Keratinocyte (primary cell): Measurements from ENCODE around the gene PTPRN2. TPM values are rescaled to one million over a fixed set of nuclear protein-coding genes. Genes with fewer than 3 reads are reported as not detected.

ENCODE experiments used
- DNase-seq: peaks from one replicate; pipeline ENCODE4 v3.0.0-alpha.2; 2011; ENCODE audit warnings: low read depth, missing footprints, low spot score
- FAIRE-seq: peaks from 2 replicates; lab custom pipeline; 2011; peaks lifted over from hg19 to GRCh38; lab: Jason Lieb, UNC
- H2AFZ ChIP-seq: 2 replicates; pipeline ENCODE4 v1.6.0; 2012; ENCODE audit warnings: low read length, control low read depth, inconsistent platforms; ENCODE audit not compliant: control insufficient read depth
- H3K27ac ChIP-seq: 2 replicates; pipeline ENCODE4 v1.5.1; 2011; ENCODE audit warnings: low read length; ENCODE audit not compliant: control insufficient read depth, insufficient read depth
- H3K27me3 ChIP-seq: 3 replicates; pipeline ENCODE4 v1.6.0; 2011; ENCODE audit warnings: low read length; ENCODE audit not compliant: control insufficient read depth, insufficient read depth; ENCODE audit errors: extremely low read depth
- H3K36me3 ChIP-seq, 2 experiments: 2 replicates in 1 of 2; 3 replicates in 1 of 2; pipeline ENCODE4 v1.5.1; 2011; ENCODE audit warnings: low read length in 2 of 2, mild to moderate bottlenecking in 1 of 2; ENCODE audit not compliant: control insufficient read depth in 2 of 2, insufficient read depth in 2 of 2; ENCODE audit errors: extremely low read depth in 1 of 2
- H3K4me1 ChIP-seq: 3 replicates; pipeline ENCODE4 v1.5.1; 2011; ENCODE audit warnings: low read length; ENCODE audit not compliant: control insufficient read depth, insufficient read depth; ENCODE audit errors: extremely low read depth
- H3K4me2 ChIP-seq: 3 replicates; pipeline ENCODE4 v1.6.0; 2011; ENCODE audit warnings: low read depth, low read length; ENCODE audit not compliant: control insufficient read depth, insufficient read depth; ENCODE audit errors: extremely low read depth
- H3K4me3 ChIP-seq, 3 experiments: fragments of 200-600 bp in 1 of 3; sonication (generic) in 1 of 3; 2 replicates in 2 of 3; 3 replicates in 1 of 3; pipeline ENCODE4 v1.5.1; 2011 to 2016; ENCODE audit warnings: low read length in 3 of 3, mild to moderate bottlenecking in 3 of 3, control low read depth in 2 of 3, inconsistent platforms in 1 of 3, low read depth in 1 of 3, mixed read lengths in 1 of 3, mixed run types in 1 of 3, moderate library complexity in 1 of 3; ENCODE audit not compliant: control insufficient read depth in 2 of 3, insufficient read depth in 2 of 3; ENCODE audit errors: extremely low read depth in 1 of 3
- H3K79me2 ChIP-seq: 2 replicates; pipeline ENCODE4 v1.6.0; 2012; ENCODE audit warnings: low read length; ENCODE audit not compliant: control insufficient read depth, insufficient read depth
- H3K9ac ChIP-seq: 3 replicates; pipeline ENCODE4 v1.6.0; 2011; ENCODE audit warnings: low read length; ENCODE audit not compliant: control insufficient read depth, insufficient read depth; ENCODE audit errors: extremely low read depth
- H3K9me1 ChIP-seq: 3 replicates; pipeline ENCODE4 v1.6.0; 2011; ENCODE audit warnings: low read length; ENCODE audit not compliant: control insufficient read depth, insufficient read depth; ENCODE audit errors: extremely low read depth
- H3K9me3 ChIP-seq: 2 replicates; pipeline ENCODE4 v1.5.1; 2012; ENCODE audit warnings: low read depth, low read length; ENCODE audit not compliant: control insufficient read depth
- H4K20me1 ChIP-seq: 3 replicates; pipeline ENCODE4 v1.6.0; 2011; ENCODE audit warnings: low read length; ENCODE audit not compliant: control insufficient read depth, insufficient read depth; ENCODE audit errors: extremely low read depth
- CTCF ChIP-seq, 3 experiments: IDR thresholded peaks in 1 of 3; conservative IDR thresholded peaks in 1 of 3; optimal IDR thresholded peaks in 1 of 3; 2 replicates in 2 of 3; 3 replicates in 1 of 3; pipeline versions ENCODE3 to v1.5.1; 2011; ENCODE audit warnings: low read length in 3 of 3, mild to moderate bottlenecking in 3 of 3, moderate library complexity in 2 of 3, control low read depth in 1 of 3, inconsistent platforms in 1 of 3; ENCODE audit not compliant: insufficient read depth in 2 of 3; ENCODE audit errors: extremely low read depth in 1 of 3
- EZH2 ChIP-seq: IDR thresholded peaks from one replicate; pipeline ENCODE4 v1.6.1; 2012; ENCODE audit warnings: inconsistent platforms, mild to moderate bottlenecking, low read length, moderate library complexity
- dilution Hi-C: fragments of 300-500 bp; cut with MboI; formaldehyde crosslinking; loops from one replicate; pipeline ENCODE4 v1.7.0; 2020; ENCODE audit warnings: low sequenced_read_pairs; ENCODE audit not compliant: extremely low pct_ligation_motif_present
- polyA plus RNA-seq, 5 experiments: library from polyadenylated mRNA; depleted of rRNA in 3 of 5; stranded (reverse) in 3 of 5; stranded (forward) in 1 of 5; unstranded in 1 of 5; fragments of >200 nt; gene quantifications; 1 replicate in 1 of 5; 2 replicates in 3 of 5; 3 replicates in 1 of 5; pipeline versions ENCODE4 v1.2.1 to v1.2.3, GENCODE V29; 2011 to 2012; ENCODE audit warnings: missing spikeins in 2 of 5, low read depth in 1 of 5, low replicate concordance in 1 of 5

Gene PTPRN2
- polyA plus RNA-seq, 1 donor (not counting 4 experiments of a cell fraction or from before 2014, with no cell fraction given): not detected

DNA sequence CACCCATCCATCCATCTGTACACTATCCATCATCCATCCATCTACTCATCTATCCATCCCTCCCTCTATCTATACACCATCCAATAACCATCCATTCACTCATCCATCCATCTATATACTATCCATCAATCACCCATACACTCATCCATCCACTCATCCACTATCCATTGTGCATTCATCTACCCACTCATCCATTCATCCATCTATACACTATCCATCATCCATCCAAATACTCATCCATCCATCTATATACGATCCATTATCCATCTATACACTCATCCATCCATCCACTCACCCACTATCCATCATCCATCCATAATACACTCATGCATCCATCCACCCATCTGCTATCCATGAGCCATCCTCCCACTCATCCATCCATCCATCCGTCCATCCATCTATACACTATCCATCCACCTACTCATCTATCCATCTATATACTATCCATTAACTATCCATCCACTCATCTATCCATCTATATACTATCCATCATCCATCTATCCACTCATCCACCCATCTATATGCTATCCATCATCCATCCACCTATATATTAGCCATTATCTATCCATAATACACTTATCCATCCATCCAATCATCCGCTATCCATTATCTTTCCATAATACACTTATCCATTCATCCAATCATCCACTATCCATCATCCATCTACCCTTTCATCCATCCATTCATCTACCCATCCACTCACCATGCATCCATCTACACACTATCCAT is 765.5 kb downstream of the PTPRN2 start:
- Histone ChIP-seq H3K79me2 (no peaks in the 10 kb centered on the region), H3K4me3 (no peak overlapping the region), H3K4me2 (no peak overlapping the region), H3K9ac (no peak overlapping the region), H3K27me3 (no peaks in the 10 kb centered on the region), H3K9me3 (peaks cover 29% of the 10 kb centered on the region), H3K27ac (no peak overlapping the region), H3K4me1 (no peaks in the 10 kb centered on the region), H2AFZ (no peak overlapping the region), H3K9me1 (no peaks in the 10 kb centered on the region), H4K20me1 (no peaks in the 10 kb centered on the region), H3K36me3 (no peaks in the 10 kb centered on the region)
- dilution Hi-C loops: no loop called here
- no peak for TF ChIP-seq CTCF (optimal IDR thresholded peaks at IDR 0.05 in 1 of 3, IDR thresholded peaks at IDR 0.05 in 1 of 3, conservative IDR thresholded peaks at IDR 0.05 in 1 of 3; ENCODE audit: extremely low read depth in 1 of 3, insufficient read depth in 2 of 3, low read length in 3 of 3)
- TF ChIP-seq EZH2: no peak
- DNase-seq: no peak
- no peak for FAIRE-seq

- Histone ChIP-seq H4K20me1 (no peaks in the 10 kb centered on the region), H3K27me3 (no peaks in the 10 kb centered on the region), H3K79me2 (no peaks in the 10 kb centered on the region), H3K9ac (no peak overlapping the region), H3K4me3 (no peak overlapping the region), H3K9me1 (no peaks in the 10 kb centered on the region), H2AFZ (no peak overlapping the region), H3K4me2 (no peak overlapping the region), H3K36me3 (no peaks in the 10 kb centered on the region), H3K9me3 (peaks cover 27% of the 10 kb centered on the region), H3K4me1 (no peaks in the 10 kb centered on the region), H3K27ac (no peak overlapping the region)
- DNase-seq: no peak
- TF ChIP-seq EZH2 (no peak), CTCF (optimal IDR thresholded peaks at IDR 0.05 in 1 of 3, IDR thresholded peaks at IDR 0.05 in 1 of 3, conservative IDR thresholded peaks at IDR 0.05 in 1 of 3; ENCODE audit: extremely low read depth in 1 of 3, insufficient read depth in 2 of 3, low read length in 3 of 3) (no peak)
- dilution Hi-C loops: no loop called here
- FAIRE-seq: no peak
Observed at GRCh38 chr7:157820796-157821195, 766.8 kb downstream of the PTPRN2 start.
